Neural cell (in vitro differentiated cells): ENCODE measurements around the gene CD1C. TPM values are rescaled to one million over a fixed set of nuclear protein-coding genes. Genes with fewer than 3 reads are reported as not detected.

ENCODE experiments used
- H2AFZ ChIP-seq: fragments of 200-600, 300-800 bp; sonication (generic), shearing (Covaris generic); 2 replicates; pipeline ENCODE4 v1.6.0; 2014; ENCODE audit warnings: low read depth, mild to moderate bottlenecking, antibody characterized with exemption, low read length, moderate library complexity
- H3F3A ChIP-seq: fragments of 200-600 bp; shearing (Covaris generic); 2 replicates; pipeline ENCODE4 v1.6.1; 2016; ENCODE audit warnings: mild to moderate bottlenecking, moderate library complexity, mixed read lengths, antibody characterized with exemption, low read length; ENCODE audit not compliant: insufficient read depth, poor library complexity, severe bottlenecking
- H3K27ac ChIP-seq: fragments of 200-600, 300-800 bp; sonication (generic), shearing (Covaris generic); 2 replicates; pipeline ENCODE4 v1.5.1; 2014; ENCODE audit warnings: mild to moderate bottlenecking, low read length, moderate library complexity
- H3K27me3 ChIP-seq: fragments of 300-800, 200-600 bp; sonication (generic), shearing (Covaris generic); 2 replicates; pipeline ENCODE4 v1.6.0; 2014; ENCODE audit warnings: mild to moderate bottlenecking, low read depth, low read length, moderate library complexity; ENCODE audit not compliant: insufficient read depth
- H3K36me3 ChIP-seq: fragments of 300-800, 200-600 bp; sonication (generic), shearing (Covaris generic); 2 replicates; pipeline ENCODE4 v1.5.1; 2014; ENCODE audit warnings: mild to moderate bottlenecking, antibody characterized with exemption, low read length, moderate library complexity; ENCODE audit not compliant: insufficient read depth
- H3K4me2 ChIP-seq: fragments of 300-800, 200-600 bp; sonication (generic), shearing (Covaris generic); 2 replicates; pipeline ENCODE4 v1.6.0; 2014; ENCODE audit warnings: mild to moderate bottlenecking, low read length
- H3K4me3 ChIP-seq: fragments of 300-800, 200-600 bp; sonication (generic), shearing (Covaris generic); 2 replicates; pipeline ENCODE4 v1.5.1; 2014; ENCODE audit warnings: mild to moderate bottlenecking, low read length, moderate library complexity
- H3K79me2 ChIP-seq: fragments of 200-600 bp; shearing (Covaris generic); replicated peaks from 2 replicates; pipeline ENCODE4 v1.6.0; 2014; ENCODE audit warnings: mild to moderate bottlenecking, low read length, moderate library complexity; ENCODE audit not compliant: insufficient read depth
- H3K9ac ChIP-seq: fragments of 300-800, 200-600 bp; sonication (generic), shearing (Covaris generic); 2 replicates; pipeline ENCODE4 v1.6.1; 2016; ENCODE audit warnings: mild to moderate bottlenecking, low read length, mixed read lengths
- H3K9me2 ChIP-seq: fragments of 200-600 bp; shearing (Covaris generic); 2 replicates; pipeline ENCODE4 v1.6.1; 2016; ENCODE audit warnings: mild to moderate bottlenecking, low read length, mixed read lengths; ENCODE audit not compliant: insufficient read depth
- H3K9me3 ChIP-seq: fragments of 200-600, 300-800 bp; sonication (generic), shearing (Covaris generic); 2 replicates; pipeline ENCODE4 v1.6.1; 2016; ENCODE audit warnings: mild to moderate bottlenecking, mixed run types, low read length, moderate library complexity, mixed read lengths
- H4K20me1 ChIP-seq: fragments of 200-600 bp; shearing (Covaris generic); 2 replicates; pipeline ENCODE4 v1.6.1; 2016; ENCODE audit warnings: mild to moderate bottlenecking, mixed run types; ENCODE audit not compliant: insufficient read depth
- CTCF ChIP-seq: fragments of 450-650 bp; IDR thresholded peaks from 2 replicates; pipeline ENCODE4 v1.5.1; 2014; ENCODE audit warnings: antibody characterized with exemption, mild to moderate bottlenecking, moderate library complexity; ENCODE audit not compliant: poor library complexity, severe bottlenecking
- EP300 ChIP-seq: fragments of 450-650 bp; conservative IDR thresholded peaks from 2 replicates; pipeline ENCODE4 v1.6.1; 2014; ENCODE audit warnings: antibody characterized with exemption, mild to moderate bottlenecking, moderate library complexity; ENCODE audit not compliant: poor library complexity, severe bottlenecking
- EZH2 ChIP-seq: fragments of 200-600, 300-800 bp; shearing (Covaris generic), sonication (generic); IDR thresholded peaks from 2 replicates; pipeline ENCODE4 v1.6.1; 2014; ENCODE audit warnings: antibody characterized with exemption, low read length, borderline replicate concordance, mild to moderate bottlenecking; ENCODE audit not compliant: insufficient read depth, poor library complexity, severe bottlenecking
- MXI1 ChIP-seq: fragments of 450-650 bp; conservative IDR thresholded peaks from 2 replicates; pipeline ENCODE4 v1.6.1; 2014; ENCODE audit warnings: antibody characterized with exemption, mild to moderate bottlenecking; ENCODE audit not compliant: poor library complexity, severe bottlenecking
- POLR2AphosphoS5 ChIP-seq: IDR thresholded peaks from 2 replicates; pipeline ENCODE4 v1.6.1; 2012
- RAD21 ChIP-seq: fragments of 450-650 bp; conservative IDR thresholded peaks from 2 replicates; pipeline ENCODE4 v1.6.1; 2014; ENCODE audit warnings: antibody characterized with exemption, mild to moderate bottlenecking, moderate library complexity
- REST ChIP-seq: IDR thresholded peaks from 2 replicates; pipeline ENCODE4 v1.6.1; 2012; ENCODE audit warnings: borderline replicate concordance
- SMC3 ChIP-seq: fragments of 450-650 bp; conservative IDR thresholded peaks from 2 replicates; pipeline ENCODE4 v1.6.1; 2014; ENCODE audit warnings: antibody characterized with exemption, mild to moderate bottlenecking, moderate library complexity; ENCODE audit not compliant: poor library complexity
- TAF1 ChIP-seq: IDR thresholded peaks from 2 replicates; pipeline ENCODE4 v1.6.1; 2012; ENCODE audit warnings: low read depth
- polyA plus RNA-seq: library from polyadenylated mRNA; depleted of rRNA; stranded (reverse); fragments of >200 nt; gene quantifications from 2 replicates; pipeline ENCODE4 v1.2.3, GENCODE V29; 2014

The CD1C gene
- polyA plus RNA-seq, 1 donor from 2014 or later, result not detected

DNA sequence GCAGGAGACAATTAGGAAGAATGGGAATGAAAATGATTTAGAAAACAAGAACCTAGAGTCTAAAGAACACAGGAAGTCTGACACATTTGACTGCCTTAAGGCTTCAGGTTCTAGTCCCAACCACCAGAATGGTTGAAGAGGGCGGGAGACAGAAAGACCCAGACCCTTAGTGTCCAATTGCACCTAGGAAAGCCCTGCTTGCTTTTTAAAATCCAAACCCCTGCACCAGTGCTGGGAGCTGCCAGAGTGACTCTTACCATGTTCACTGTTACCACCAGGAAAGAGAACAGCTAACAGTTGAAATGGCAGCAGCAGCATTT is 41.3 kb downstream of the CD1C start:
- Histone ChIP-seq H3K27ac (no peak overlapping the region), H3K9ac (no peak overlapping the region), H3K4me3 (no peak overlapping the region), H3K36me3 (no peaks in the 10 kb centered on the region), H4K20me1 (no peaks in the 10 kb centered on the region), H3F3A (no peaks in the 10 kb centered on the region), H3K79me2 (no peaks in the 10 kb centered on the region), H3K4me2 (no peak overlapping the region), H3K27me3 (no peaks in the 10 kb centered on the region), H3K9me3 (no peaks in the 10 kb centered on the region), H2AFZ (no peak overlapping the region), H3K9me2 (no peaks in the 10 kb centered on the region)
- TF ChIP-seq RAD21 (no peak), EZH2 (no peak), SMC3 (no peak), EP300 (no peak), TAF1 (no peak), CTCF (no peak), REST (no peak), POLR2AphosphoS5 (no peak), MXI1 (no peak)

DNA sequence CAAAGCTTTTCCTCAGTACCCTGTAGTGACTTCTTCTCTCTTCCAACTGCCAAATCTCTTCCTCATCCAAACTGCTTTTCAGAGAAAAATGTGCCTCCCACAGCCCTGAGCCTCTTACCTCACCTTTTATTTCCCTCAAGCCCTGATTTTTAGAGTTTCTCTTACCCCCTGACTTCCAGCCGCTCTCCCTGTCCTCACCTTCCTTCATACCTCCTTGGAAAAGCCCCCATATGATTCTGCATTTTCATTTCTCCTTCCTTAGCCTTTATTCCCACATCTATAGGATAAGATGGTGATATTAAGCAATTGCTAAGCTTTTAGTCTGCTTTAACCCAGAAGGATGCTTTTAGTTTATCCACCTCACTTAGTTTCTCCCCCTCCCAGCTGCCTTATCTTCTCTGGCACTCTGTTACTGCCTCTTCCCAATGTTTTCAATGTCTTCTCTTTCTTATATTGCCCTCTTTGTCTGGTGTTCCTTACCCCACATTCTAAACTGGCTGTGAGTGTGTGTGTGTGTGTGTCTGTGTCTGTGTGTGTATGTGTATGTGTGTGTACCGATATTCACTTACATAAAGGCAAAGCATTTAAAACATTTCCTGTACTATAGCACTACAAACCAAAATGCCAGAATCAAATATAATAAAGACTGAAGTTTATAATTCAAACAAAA is 41.9 kb downstream of the CD1C start, which contains the start of gene CD1B:
Gene CD1B (minus strand): TSS at position 51 of the 670 bp plus-strand sequence. CDS start 108 bp downstream, outside the sequence.
- Histone ChIP-seq H3K9ac (no peak within 1 kb of the TSS), H3K79me2 (no peaks in the 10 kb centered on the region), H3K27ac (no peak within 1 kb of the TSS), H3F3A (no peaks in the 10 kb centered on the region), H3K4me2 (no peak within 1 kb of the TSS), H3K27me3 (no peaks in the 10 kb centered on the region), H3K9me3 (no peaks in the 10 kb centered on the region), H2AFZ (no peak within 1 kb of the TSS), H3K9me2 (no peaks in the 10 kb centered on the region), H3K36me3 (no peaks in the 10 kb centered on the region), H4K20me1 (no peaks in the 10 kb centered on the region), H3K4me3 (no peak within 1 kb of the TSS)
- no peak for TF ChIP-seq CTCF
- TF ChIP-seq MXI1, result no peak
- TF ChIP-seq RAD21, result no peak
